ENCODE data around the gene HSCB. TPM values are rescaled to one million over a fixed set of nuclear protein-coding genes. Genes with fewer than 3 reads are reported as not detected.
"Not testable (repeated sequence)": the region's sequence is repeated elsewhere in the genome, so short reads cannot be mapped to it uniquely, and the experiment has no call there.

The HSCB gene, protein sequence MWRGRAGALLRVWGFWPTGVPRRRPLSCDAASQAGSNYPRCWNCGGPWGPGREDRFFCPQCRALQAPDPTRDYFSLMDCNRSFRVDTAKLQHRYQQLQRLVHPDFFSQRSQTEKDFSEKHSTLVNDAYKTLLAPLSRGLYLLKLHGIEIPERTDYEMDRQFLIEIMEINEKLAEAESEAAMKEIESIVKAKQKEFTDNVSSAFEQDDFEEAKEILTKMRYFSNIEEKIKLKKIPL
- 6.9 TPM for total RNA-seq

DNA sequence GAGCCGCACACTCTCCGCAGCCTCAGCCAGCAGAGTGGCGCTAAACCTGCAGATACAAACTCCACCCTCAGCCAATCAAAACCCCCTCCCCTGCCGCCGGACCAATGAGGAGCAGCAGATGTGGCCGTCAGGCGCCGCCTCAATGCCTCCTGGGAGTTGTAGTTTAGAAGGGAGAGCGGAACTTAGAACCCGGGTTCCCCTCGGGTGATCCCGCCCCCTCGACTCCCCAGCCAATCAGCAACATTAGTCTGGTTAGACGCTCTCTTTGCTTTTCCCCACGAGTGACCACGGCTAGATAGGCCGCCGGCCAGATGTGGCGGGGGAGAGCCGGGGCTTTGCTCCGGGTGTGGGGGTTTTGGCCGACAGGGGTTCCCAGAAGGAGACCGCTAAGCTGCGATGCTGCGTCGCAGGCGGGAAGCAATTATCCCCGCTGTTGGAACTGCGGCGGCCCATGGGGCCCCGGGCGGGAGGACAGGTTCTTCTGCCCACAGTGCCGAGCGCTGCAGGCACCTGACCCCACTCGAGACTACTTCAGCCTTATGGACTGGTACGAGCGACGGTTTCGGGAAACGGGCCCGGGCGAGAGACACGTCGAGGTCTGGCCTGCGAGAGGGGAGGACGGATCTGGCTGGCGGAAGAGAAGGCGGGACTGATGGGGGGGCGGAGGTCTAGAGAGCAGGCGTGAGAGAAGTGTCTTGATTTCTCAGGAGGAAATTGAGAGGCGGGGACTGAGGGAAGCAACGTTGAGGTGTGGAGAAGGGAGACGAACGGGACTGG lies at the start of gene HSCB, which contains the start of gene CHEK2:
TSS of gene HSCB (plus strand) at position 255 of the 777 bp plus-strand sequence. CDS start at position 312, 57 bp downstream.
TSS of gene CHEK2 (minus strand) at position 36 of the 777 bp plus-strand sequence. CDS start 7,099 bp downstream, outside the sequence.
- peak; percentile 77 to 92 for DNase-seq (ENCODE audit: low spot score in 2 of 2)
- peak; percentile 92 for FAIRE-seq

GRCh38 chr22:28693041-28693760 lies 48.6 kb upstream of the HSCB start:
- DNase-seq (ENCODE audit: low spot score in 2 of 2); FAIRE-seq: not testable (repeated sequence)

- FAIRE-seq, result no peak
- no peak for DNase-seq (ENCODE audit: low spot score in 2 of 2)
Measured at GRCh38 chr22:28702891-28703290, 38.9 kb upstream of the HSCB start.

- DNase-seq (ENCODE audit: low spot score in 2 of 2) (no peak), FAIRE-seq (no peak)
Measured at GRCh38 chr22:28703436-28703835, 38.4 kb upstream of the HSCB start.

DNA sequence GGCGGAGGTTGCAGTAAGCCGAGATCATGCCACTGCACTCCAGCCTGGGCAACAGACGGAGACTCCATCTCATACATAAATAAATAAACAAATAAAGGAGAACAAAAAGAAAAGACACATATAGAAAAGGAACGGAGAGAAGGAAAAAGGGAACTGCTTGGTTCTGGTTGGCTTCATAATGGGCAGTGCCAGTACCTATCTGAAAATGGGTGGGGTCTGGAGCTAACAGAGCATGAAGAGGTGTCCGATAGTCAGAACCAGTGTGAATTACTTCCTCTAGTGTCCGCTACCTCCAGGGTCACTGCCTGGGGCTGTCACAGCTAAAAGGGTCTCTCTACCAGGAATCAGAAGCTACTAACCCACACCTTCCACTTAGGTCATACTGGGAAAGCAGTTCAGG lies 35.0 kb upstream of the HSCB start:
- DNase-seq (ENCODE audit: low spot score in 2 of 2) (no peak), FAIRE-seq (no peak)

DNA sequence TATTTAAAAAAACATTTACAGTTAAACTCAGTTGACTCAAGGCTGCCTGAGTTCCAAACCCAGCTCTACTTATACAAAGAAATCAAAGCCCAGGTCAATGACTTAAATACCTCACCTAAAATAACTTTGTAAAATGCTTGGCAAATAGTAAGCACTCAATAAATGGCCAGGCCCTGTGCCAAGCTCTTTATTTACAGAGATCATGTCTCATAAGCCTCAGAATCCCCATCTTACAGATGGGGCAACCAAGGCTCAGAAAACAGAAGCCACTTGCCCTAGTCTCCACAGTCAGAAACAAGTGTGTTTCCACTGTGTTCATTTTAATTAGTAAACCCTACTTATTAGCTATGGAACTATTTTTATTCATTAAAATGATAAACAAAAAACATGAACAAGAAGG lies 31.7 kb upstream of the HSCB start:
- DNase-seq (ENCODE audit: low spot score in 2 of 2) (no peak), FAIRE-seq (no peak)

DNA sequence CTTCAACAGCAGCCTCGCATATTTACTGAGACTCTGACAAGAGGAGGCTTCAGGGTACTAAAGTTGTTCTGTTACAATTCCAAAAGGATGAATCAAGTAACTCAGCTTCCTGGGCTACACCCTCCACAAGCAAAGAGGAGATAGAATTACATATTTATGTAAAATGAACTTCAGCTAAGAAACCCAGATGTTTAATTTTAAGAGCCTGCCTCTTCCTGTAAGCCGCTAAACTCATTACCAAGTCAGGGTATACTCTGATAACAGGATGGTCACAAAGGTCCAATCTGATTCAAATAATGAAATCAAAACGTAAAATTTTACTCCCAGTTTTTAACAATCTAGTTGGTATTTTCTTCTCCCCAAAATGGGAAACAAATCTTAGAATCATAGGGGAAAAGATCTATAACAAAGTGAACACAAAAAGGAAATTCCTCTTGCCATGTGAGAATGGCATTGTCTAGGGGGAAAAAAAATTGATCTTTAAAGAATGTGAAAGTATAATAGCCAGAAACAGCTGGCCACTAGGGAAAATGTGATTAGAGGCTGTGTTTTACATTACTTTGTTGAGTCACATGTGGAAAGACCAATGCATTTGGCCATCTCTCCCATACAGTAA lies 31.2 kb upstream of the HSCB start:
- DNase-seq (ENCODE audit: low spot score in 2 of 2) (no peak), FAIRE-seq (no peak)

GRCh38 chr22:28711341-28711740 lies 30.5 kb upstream of the HSCB start:
- no peak for FAIRE-seq
- DNase-seq (ENCODE audit: low spot score in 2 of 2), result no peak

DNA sequence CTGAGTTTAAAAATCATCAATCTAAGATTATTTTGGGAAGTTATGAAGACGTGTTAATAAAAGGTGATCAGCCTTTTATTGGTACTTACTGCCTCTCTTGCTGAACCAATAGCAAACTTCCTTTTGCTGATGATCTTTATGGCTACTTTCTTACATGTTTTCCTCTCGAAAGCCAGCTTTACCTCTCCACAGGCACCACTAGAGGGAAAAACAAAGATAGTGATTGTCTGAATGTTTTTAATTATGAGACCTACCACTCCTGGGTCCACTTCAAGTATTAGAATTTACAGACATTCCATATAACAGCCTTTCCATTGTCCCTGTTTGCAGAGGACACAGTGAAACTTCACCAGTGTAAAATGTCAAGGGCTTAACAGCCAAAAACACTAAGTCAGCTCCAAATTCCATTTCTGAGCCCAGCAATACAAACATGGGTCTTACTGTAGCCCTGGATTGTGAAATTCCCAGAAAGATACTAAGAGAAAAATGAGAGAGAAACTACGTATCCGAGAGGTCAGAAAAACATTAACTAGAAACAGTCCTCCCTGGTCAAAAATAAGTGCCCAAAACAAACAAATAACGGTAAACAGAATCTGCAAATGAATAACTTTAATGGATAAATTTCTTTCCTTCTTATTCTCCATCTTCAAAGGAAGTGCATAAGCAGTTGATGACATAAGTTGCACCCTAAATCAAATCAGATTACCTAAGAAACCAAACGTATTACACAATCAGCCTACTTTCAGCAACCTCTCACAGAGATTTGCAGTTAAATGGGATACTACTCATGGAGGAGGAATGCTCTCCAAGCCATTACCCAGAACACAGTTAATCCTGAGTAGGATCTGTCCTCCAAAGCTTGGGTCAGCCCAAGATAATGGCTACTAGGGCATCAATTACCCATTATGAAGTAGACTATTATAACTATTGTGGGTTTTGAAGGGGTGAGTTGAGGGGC lies 29.7 kb upstream of the HSCB start:
- no peak for DNase-seq (ENCODE audit: low spot score in 2 of 2)
- FAIRE-seq, result no peak

GRCh38 chr22:28714043-28714628 lies 27.7 kb upstream of the HSCB start:
- FAIRE-seq (no peak), DNase-seq (ENCODE audit: low spot score in 2 of 2) (no peak)

DNA sequence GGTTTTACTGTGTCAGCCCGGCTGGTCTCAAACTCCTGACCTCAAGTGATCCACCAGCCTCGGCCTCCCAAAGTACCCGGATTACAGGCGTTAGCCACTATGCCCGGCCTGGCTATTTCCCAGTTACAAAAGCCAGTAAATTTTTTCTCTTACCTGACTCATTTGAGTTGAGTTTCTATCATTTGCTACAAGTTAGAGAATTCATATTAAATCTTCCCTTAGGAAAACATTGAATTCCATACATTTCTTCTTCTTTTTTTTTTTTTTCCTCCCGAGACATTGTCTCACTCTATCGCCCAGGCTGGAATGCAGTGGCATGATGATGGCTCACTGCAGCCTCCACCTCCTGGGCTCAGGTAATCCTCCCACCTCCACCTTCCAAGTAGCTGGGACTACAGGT lies 26.2 kb upstream of the HSCB start:
- DNase-seq (ENCODE audit: low spot score in 2 of 2) (no peak), FAIRE-seq (no peak)

DNA sequence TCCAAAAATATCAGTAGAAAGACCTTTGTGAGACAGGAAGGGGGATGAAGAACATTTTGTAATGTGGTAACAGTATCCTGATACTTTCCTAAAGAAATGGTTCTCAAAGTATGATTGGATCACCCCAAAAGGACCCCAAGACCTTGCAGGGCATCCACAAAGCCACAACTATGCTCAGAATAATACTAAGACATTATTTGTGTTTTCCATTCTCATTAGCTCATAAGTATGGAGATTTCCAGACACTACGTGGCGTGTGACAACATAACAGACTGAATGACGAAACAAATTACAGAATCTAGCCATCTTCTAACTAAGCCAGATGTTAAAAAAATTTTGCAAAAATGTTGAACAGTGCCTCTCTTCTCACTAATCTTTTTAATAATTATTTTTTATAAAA lies 25.2 kb upstream of the HSCB start:
- DNase-seq (ENCODE audit: low spot score in 2 of 2) (no peak), FAIRE-seq (no peak)

DNA sequence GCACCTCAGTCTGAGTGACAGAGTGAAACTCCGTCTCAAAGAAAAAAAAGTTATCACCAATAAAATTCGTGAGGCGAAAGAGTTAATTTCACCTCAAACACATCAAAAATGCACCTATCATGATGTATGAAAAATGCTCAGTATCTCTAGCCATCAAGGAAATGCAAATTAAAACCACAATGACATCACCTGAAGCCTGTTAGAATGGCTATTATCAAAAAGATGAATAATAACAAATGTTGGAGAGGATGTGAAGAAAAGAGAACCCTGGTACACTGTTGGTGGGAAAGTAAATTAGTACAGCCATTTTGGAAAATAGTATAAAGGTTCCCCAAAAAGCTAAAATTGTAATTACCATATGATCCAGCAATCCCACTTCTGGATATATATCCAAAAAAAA lies 23.8 kb upstream of the HSCB start:
- FAIRE-seq, result no peak
- no peak for DNase-seq (ENCODE audit: low spot score in 2 of 2)

DNA sequence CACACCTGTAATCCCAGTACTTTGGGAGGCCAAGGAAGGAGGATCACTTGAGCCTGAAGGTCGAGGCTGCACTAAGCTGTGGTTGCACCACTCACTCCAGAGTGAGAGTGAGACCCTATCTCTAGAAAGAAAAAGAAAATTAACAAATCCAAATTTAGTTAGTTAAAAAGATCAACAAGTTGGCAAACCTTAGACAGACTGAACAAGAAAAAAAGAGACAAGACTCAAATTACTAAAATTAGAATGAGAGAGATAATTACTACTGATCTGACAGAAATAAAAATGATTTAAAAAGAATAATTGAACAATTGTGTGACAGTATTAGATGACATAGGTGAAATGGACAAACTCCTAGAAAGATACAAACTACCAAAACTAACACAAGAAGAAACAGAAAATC lies 13.8 kb upstream of the HSCB start:
- FAIRE-seq (no peak), DNase-seq (ENCODE audit: low spot score in 2 of 2) (no peak)

DNA sequence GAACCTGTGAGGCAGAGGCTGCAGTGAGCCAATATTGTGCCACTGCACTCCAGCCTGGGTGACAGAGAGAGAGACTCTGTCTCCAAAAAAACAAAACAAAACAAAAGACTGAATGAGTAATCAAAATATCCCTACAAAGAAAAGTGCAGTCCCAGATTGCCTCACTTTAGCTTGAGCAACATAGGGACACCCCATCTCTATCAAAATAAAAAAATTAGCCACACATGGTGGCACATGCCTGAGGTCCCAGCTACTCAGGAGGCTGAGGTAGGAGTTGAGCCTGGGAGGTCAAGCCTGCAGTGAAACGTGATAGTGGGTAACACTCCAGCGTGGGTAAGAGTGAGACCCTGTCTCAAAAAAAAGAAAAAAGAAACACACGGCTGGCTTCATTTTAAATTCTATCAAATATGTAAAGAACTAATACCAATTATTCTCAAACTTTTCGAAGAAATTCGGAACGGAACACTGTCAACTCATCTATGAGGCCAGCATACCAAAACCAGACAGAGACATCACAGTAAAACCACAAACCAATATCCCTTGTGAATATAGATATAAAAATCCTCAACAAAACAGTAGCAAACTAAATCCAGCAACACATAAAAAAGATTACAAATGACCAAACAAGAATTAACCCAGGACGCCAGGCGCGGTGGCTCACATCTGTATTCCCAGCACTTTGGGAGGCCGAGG lies 13.1 kb upstream of the HSCB start:
- no peak for FAIRE-seq
- no peak for DNase-seq (ENCODE audit: low spot score in 2 of 2)

DNA sequence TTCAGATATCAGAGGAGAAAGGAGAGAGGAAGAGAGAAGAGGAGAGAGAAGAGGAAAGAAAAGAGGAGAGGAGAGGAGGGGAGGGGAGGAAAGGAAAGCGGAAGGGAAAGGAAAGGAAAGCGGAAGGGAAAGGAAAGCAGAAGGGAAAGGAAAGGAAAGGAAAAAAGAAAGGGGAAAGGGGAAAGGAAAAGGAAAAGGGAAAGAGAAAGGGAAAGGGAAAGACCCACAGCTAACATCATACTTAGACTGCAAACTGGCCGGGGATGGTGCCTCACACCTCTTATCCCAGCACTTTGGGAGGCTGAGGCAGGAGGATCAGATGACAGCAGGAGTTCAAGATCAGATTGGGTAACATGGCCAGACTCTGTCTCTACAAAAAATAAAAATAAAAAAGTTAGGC lies 11.7 kb upstream of the HSCB start:
- DNase-seq (ENCODE audit: low spot score in 2 of 2) (no peak), FAIRE-seq (no peak)

GRCh38 chr22:28734393-28734792 lies 7.4 kb upstream of the HSCB start:
- FAIRE-seq, result no peak
- DNase-seq (ENCODE audit: low spot score in 2 of 2), result no peak

DNA sequence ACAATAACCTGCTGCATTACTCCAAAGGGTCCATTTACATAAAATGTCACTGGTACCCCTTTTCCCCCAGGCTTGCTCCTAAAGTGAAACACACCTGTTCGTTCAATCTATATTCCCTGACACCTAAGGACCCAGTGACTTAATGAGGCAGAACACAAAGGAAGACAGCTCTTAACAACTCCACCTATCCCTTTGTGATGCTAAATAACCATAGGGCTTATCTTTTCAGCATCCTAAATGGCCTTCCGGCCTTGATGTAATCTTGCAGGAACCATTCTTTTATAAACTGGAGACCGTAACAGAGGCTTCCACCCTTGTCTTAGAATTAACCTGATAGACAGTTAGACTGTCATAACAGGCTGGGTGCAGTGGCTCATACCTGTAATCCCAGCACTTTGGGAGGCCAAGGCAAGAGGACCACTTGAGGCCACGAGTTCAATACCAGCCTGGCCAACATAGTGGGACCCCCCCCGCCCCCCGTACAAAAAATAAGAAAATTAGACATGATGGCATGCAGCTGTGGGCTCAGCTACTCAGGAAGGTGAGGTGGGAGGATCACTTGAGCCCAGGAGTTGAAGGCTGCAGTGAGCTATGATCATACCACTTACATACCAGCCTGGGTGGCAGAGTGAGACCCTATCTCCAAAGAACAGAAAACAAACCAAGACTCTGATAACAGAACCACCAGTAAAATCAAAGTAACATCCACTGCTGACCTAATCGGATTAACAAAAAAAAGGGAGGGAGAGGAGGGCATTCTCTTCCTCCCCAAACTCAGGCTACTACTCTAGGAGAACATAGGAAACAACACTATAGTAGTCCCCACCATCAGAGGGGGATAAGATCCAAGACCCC lies 5.3 kb upstream of the HSCB start:
- no peak for FAIRE-seq
- DNase-seq (ENCODE audit: low spot score in 2 of 2), result no peak
